ENCODE data around the gene TRAPPC8. TPM values are rescaled to one million over a fixed set of nuclear protein-coding genes. Genes with fewer than 3 reads are reported as not detected.

The TRAPPC8 gene
- 20.0 TPM for polyA plus RNA-seq (2013, experiment 1 of 2)
- 19.5 TPM for polyA plus RNA-seq (2013, experiment 2 of 2)

GRCh38 chr18:31942999-31943877 is at the start of gene TRAPPC8:
TSS of gene TRAPPC8 (minus strand) at chr18:31943128. CDS start at chr18:31942764, 364 bp downstream.
- Histone ChIP-seq H2BK15ac (ENCODE audit: low read length) (peak within 1 kb of the TSS; percentile 75), H3K36me3 (replicated peaks in 1 of 2; ENCODE audit: control insufficient read depth in 2 of 2, insufficient read depth in 2 of 2, low read length in 2 of 2) (peaks cover 0 to 11% of the 10 kb centered on the region in 2 donors), H3K4me2 (ENCODE audit: insufficient read depth, low read length, poor library complexity, severe bottlenecking) (peak within 1 kb of the TSS; percentile 87), H3K4ac (ENCODE audit: low read length) (no peak within 1 kb of the TSS), H3K27me3 (ENCODE audit: control insufficient read depth in 3 of 3, insufficient read depth in 3 of 3, low read depth in 1 of 3, low read length in 3 of 3) (peaks cover 0 to 5% (median 0%) of the 10 kb centered on the region in 3 experiments), H4K8ac (ENCODE audit: low read depth, low read length) (peak within 1 kb of the TSS; percentile 43), H2AFZ (ENCODE audit: low read length) (peak within 1 kb of the TSS; percentile 94), H2AK5ac (ENCODE audit: low read depth, low read length) (peak within 1 kb of the TSS; percentile 63), H3K79me1 (ENCODE audit: low read depth, low read length) (peaks cover 4% of the 10 kb centered on the region), H3K9me3 (replicated peaks in 1 of 2; ENCODE audit: control insufficient read depth in 2 of 2, insufficient read depth in 1 of 2, low read depth in 1 of 2, low read length in 2 of 2) (no peaks in the 10 kb centered on the region), H3K18ac (ENCODE audit: low read length) (peak within 1 kb of the TSS; percentile 97), H2BK12ac (ENCODE audit: low read length) (peak within 1 kb of the TSS; percentile 41), H3K4me1 (ENCODE audit: control insufficient read depth in 2 of 2, insufficient read depth in 1 of 2, low read depth in 1 of 2, low read length in 2 of 2) (peaks cover 1 to 6% of the 10 kb centered on the region in 2 donors), H3K27ac (replicated peaks; ENCODE audit: low read length) (peak within 1 kb of the TSS; percentile 73), H2BK120ac (ENCODE audit: low read depth, low read length) (peak within 1 kb of the TSS; percentile 82), H4K91ac (ENCODE audit: low read depth, low read length, poor library complexity) (no peak within 1 kb of the TSS), H3K9ac (ENCODE audit: low read depth, low read length, poor library complexity) (peak within 1 kb of the TSS; percentile 98), H3K23ac (ENCODE audit: low read depth, low read length, poor library complexity) (peak within 1 kb of the TSS; percentile 82), H3K14ac (ENCODE audit: low read length) (peak within 1 kb of the TSS; percentile 56), H3K4me3 (ENCODE audit: low read length in 2 of 2) (peak within 1 kb of the TSS; percentile 77 to 99), H2BK5ac (ENCODE audit: low read length) (peak within 1 kb of the TSS; percentile 94)
- peak; percentile 95 for DNase-seq (ENCODE audit: low spot score)
- WGBS, 2 donors (ENCODE audit: extremely low coverage in 2 of 2, insufficient read length in 2 of 2, insufficient replicate concordance in 1 of 2): no CpG with 5 or more reads among the region's 58 CpGs

GRCh38 chr18:31990823-31991222 is 47.9 kb upstream of the TRAPPC8 start:
- no peak overlapping the region for H3K27ac ChIP-seq (replicated peaks; ENCODE audit: low read length)
- H3K9me3 ChIP-seq (replicated peaks in 1 of 2; ENCODE audit: control insufficient read depth in 2 of 2, insufficient read depth in 1 of 2, low read depth in 1 of 2, low read length in 2 of 2): no peaks in the 10 kb centered on the region
- no CpG with 5 or more reads among the region's 2 CpGs for WGBS, 2 donors (ENCODE audit: extremely low coverage in 2 of 2, insufficient read length in 2 of 2, insufficient replicate concordance in 1 of 2)
- H3K4me1 ChIP-seq (ENCODE audit: control insufficient read depth in 2 of 2, insufficient read depth in 1 of 2, low read depth in 1 of 2, low read length in 2 of 2): peaks cover 0 to 6% of the 10 kb centered on the region in 2 donors
- DNase-seq (ENCODE audit: low spot score): no peak
- no peak overlapping the region for H3K4me2 ChIP-seq (ENCODE audit: insufficient read depth, low read length, poor library complexity, severe bottlenecking)
- no peaks in the 10 kb centered on the region for H3K36me3 ChIP-seq (replicated peaks in 1 of 2; ENCODE audit: control insufficient read depth in 2 of 2, insufficient read depth in 2 of 2, low read length in 2 of 2)
- H2BK12ac ChIP-seq (ENCODE audit: low read length): no peak overlapping the region
- no peak overlapping the region for H3K4me3 ChIP-seq (ENCODE audit: low read length in 2 of 2)
- H3K18ac ChIP-seq (ENCODE audit: low read length): no peak overlapping the region
- H2BK120ac ChIP-seq (ENCODE audit: low read depth, low read length): no peak overlapping the region
- H3K27me3 ChIP-seq (ENCODE audit: control insufficient read depth in 3 of 3, insufficient read depth in 3 of 3, low read depth in 1 of 3, low read length in 3 of 3): no peaks in the 10 kb centered on the region
- H2BK5ac ChIP-seq (ENCODE audit: low read length): no peak overlapping the region
- no peak overlapping the region for H3K14ac ChIP-seq (ENCODE audit: low read length)
- H3K4ac ChIP-seq (ENCODE audit: low read length): no peak overlapping the region
- no peak overlapping the region for H2AK5ac ChIP-seq (ENCODE audit: low read depth, low read length)
- H4K91ac ChIP-seq (ENCODE audit: low read depth, low read length, poor library complexity): no peak overlapping the region
- no peak overlapping the region for H3K9ac ChIP-seq (ENCODE audit: low read depth, low read length, poor library complexity)
- no peak overlapping the region for H2BK15ac ChIP-seq (ENCODE audit: low read length)
- H3K79me1 ChIP-seq (ENCODE audit: low read depth, low read length): no peaks in the 10 kb centered on the region
- H3K23ac ChIP-seq (ENCODE audit: low read depth, low read length, poor library complexity): no peak overlapping the region
- no peak overlapping the region for H4K8ac ChIP-seq (ENCODE audit: low read depth, low read length)
- H2AFZ ChIP-seq (ENCODE audit: low read length): no peak overlapping the region

DNA sequence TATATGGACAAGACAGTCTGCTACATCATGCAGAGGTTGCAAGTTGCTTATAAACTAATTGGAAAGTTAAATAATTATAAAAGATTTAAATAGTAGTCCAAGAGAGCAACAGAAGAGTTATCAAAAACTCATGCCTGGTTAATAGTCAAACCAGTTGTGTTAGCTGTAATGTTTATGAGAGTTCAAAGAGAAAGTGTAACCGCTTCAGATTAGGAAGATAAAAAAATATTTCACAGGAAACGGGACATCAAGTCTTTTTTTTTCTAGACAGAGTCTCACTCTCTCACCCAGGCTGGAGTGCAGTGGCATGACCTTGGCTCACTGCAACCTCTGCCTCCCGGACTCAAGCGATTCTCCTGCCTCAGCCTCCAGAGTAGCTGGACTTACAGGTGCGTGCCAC is 41.0 kb upstream of the TRAPPC8 start:
- no peak overlapping the region for H3K4me3 ChIP-seq (ENCODE audit: low read length in 2 of 2)
- H3K23ac ChIP-seq (ENCODE audit: low read depth, low read length, poor library complexity): no peak overlapping the region
- H2AK5ac ChIP-seq (ENCODE audit: low read depth, low read length): no peak overlapping the region
- no peak overlapping the region for H3K4me2 ChIP-seq (ENCODE audit: insufficient read depth, low read length, poor library complexity, severe bottlenecking)
- no peak overlapping the region for H3K4ac ChIP-seq (ENCODE audit: low read length)
- no peak overlapping the region for H4K91ac ChIP-seq (ENCODE audit: low read depth, low read length, poor library complexity)
- no peak overlapping the region for H4K8ac ChIP-seq (ENCODE audit: low read depth, low read length)
- H3K4me1 ChIP-seq (ENCODE audit: control insufficient read depth in 2 of 2, insufficient read depth in 1 of 2, low read depth in 1 of 2, low read length in 2 of 2): no peaks in the 10 kb centered on the region
- no peaks in the 10 kb centered on the region for H3K36me3 ChIP-seq (replicated peaks in 1 of 2; ENCODE audit: control insufficient read depth in 2 of 2, insufficient read depth in 2 of 2, low read length in 2 of 2)
- DNase-seq (ENCODE audit: low spot score): no peak
- H3K18ac ChIP-seq (ENCODE audit: low read length): no peak overlapping the region
- H3K9me3 ChIP-seq (replicated peaks in 1 of 2; ENCODE audit: control insufficient read depth in 2 of 2, insufficient read depth in 1 of 2, low read depth in 1 of 2, low read length in 2 of 2): peaks cover 0 to 1% of the 10 kb centered on the region in 2 donors
- H2BK5ac ChIP-seq (ENCODE audit: low read length): no peak overlapping the region
- no peak overlapping the region for H3K9ac ChIP-seq (ENCODE audit: low read depth, low read length, poor library complexity)
- H3K79me1 ChIP-seq (ENCODE audit: low read depth, low read length): no peaks in the 10 kb centered on the region
- no peak overlapping the region for H2AFZ ChIP-seq (ENCODE audit: low read length)
- H2BK12ac ChIP-seq (ENCODE audit: low read length): no peak overlapping the region
- H3K14ac ChIP-seq (ENCODE audit: low read length): no peak overlapping the region
- no peak overlapping the region for H3K27ac ChIP-seq (replicated peaks; ENCODE audit: low read length)
- no CpG with 5 or more reads among the region's 5 CpGs for WGBS, 2 donors (ENCODE audit: extremely low coverage in 2 of 2, insufficient read length in 2 of 2, insufficient replicate concordance in 1 of 2)
- no peak overlapping the region for H2BK15ac ChIP-seq (ENCODE audit: low read length)
- H2BK120ac ChIP-seq (ENCODE audit: low read depth, low read length): no peak overlapping the region
- no peaks in the 10 kb centered on the region for H3K27me3 ChIP-seq (ENCODE audit: control insufficient read depth in 3 of 3, insufficient read depth in 3 of 3, low read depth in 1 of 3, low read length in 3 of 3)

DNA sequence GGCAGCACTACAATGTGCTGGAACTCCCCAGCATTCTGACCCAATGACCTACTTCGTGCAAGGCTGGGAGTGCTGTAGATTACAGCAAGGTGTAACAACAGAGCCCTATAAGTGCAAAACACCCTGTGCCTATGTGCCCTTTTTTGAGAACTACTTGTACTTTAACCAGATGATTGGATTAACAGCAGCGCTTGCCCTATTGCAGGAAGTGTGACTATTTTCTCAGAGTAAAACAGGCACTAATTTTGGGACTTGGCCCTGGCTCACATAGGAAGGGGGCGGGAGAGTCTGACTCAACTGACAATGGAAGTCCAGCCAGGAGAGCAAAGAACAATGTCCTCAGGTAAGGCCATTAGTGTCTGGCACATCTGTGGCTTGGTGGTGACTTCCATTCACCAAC is 40.1 kb upstream of the TRAPPC8 start:
- no CpG with 5 or more reads among the region's 3 CpGs for WGBS, 2 donors (ENCODE audit: extremely low coverage in 2 of 2, insufficient read length in 2 of 2, insufficient replicate concordance in 1 of 2)

More for the DNA sequence above, 40.1 kb upstream of the TRAPPC8 start:
- Histone ChIP-seq H3K14ac (ENCODE audit: low read length) (no peak overlapping the region), H3K79me1 (ENCODE audit: low read depth, low read length) (no peaks in the 10 kb centered on the region), H2AK5ac (ENCODE audit: low read depth, low read length) (no peak overlapping the region), H3K9ac (ENCODE audit: low read depth, low read length, poor library complexity) (no peak overlapping the region), H3K27me3 (ENCODE audit: control insufficient read depth in 3 of 3, insufficient read depth in 3 of 3, low read depth in 1 of 3, low read length in 3 of 3) (no peaks in the 10 kb centered on the region), H3K27ac (replicated peaks; ENCODE audit: low read length) (no peak overlapping the region), H3K4ac (ENCODE audit: low read length) (no peak overlapping the region), H2BK120ac (ENCODE audit: low read depth, low read length) (no peak overlapping the region), H4K8ac (ENCODE audit: low read depth, low read length) (no peak overlapping the region), H3K4me3 (ENCODE audit: low read length in 2 of 2) (no peak overlapping the region), H3K9me3 (replicated peaks in 1 of 2; ENCODE audit: control insufficient read depth in 2 of 2, insufficient read depth in 1 of 2, low read depth in 1 of 2, low read length in 2 of 2) (peaks cover 4% of the 10 kb centered on the region in 2 donors), H3K36me3 (replicated peaks in 1 of 2; ENCODE audit: control insufficient read depth in 2 of 2, insufficient read depth in 2 of 2, low read length in 2 of 2) (no peaks in the 10 kb centered on the region), H2BK15ac (ENCODE audit: low read length) (no peak overlapping the region), H2BK5ac (ENCODE audit: low read length) (no peak overlapping the region), H3K4me1 (ENCODE audit: control insufficient read depth in 2 of 2, insufficient read depth in 1 of 2, low read depth in 1 of 2, low read length in 2 of 2) (no peaks in the 10 kb centered on the region), H3K23ac (ENCODE audit: low read depth, low read length, poor library complexity) (no peak overlapping the region), H3K4me2 (ENCODE audit: insufficient read depth, low read length, poor library complexity, severe bottlenecking) (no peak overlapping the region), H2AFZ (ENCODE audit: low read length) (no peak overlapping the region), H4K91ac (ENCODE audit: low read depth, low read length, poor library complexity) (no peak overlapping the region), H2BK12ac (ENCODE audit: low read length) (no peak overlapping the region), H3K18ac (ENCODE audit: low read length) (no peak overlapping the region)
- no peak for DNase-seq (ENCODE audit: low spot score)

Data from neuronal stem cell (in vitro differentiated cells).